ENCODE data around the gene FAM78B.

FAM78B gene

DNA sequence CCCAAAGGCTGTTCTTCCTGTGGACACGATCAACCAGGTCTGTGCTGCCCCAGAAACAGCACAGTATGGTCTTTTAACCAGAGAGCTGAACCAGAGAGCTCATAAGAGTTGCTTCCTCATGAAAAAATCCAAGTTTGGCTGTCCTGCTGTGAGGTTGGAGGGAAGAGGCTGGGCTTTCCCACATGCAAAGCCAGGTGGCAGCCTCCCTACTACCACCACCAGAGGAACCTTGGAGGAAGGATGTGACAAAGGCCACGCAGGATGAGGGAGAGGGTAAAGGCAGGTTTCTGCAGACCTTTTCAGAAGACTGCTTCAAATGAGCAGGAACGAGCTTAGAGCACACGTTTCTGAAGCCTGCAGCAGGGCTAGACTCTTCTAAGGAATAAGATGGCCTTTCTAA lies 27.1 kb downstream of the FAM78B start:
- Histone ChIP-seq H2AFZ (ENCODE audit: low read length, unreplicated experiment) (no peak overlapping the region), H3K27me3 (ENCODE audit: insufficient read depth, low read length) (no peaks in the 10 kb centered on the region), H3K36me3 (ENCODE audit: insufficient read depth, low read length) (no peaks in the 10 kb centered on the region), H3K4me1 (ENCODE audit: control insufficient read depth, insufficient read depth, low read length, unreplicated experiment) (no peaks in the 10 kb centered on the region), H3K4me3 (ENCODE audit: low read depth, low read length) (no peak overlapping the region), H3K27ac (ENCODE audit: low read depth, low read length) (no peak overlapping the region), H3K79me2 (ENCODE audit: control insufficient read depth, insufficient read depth, low read length, unreplicated experiment) (no peaks in the 10 kb centered on the region)

DNA sequence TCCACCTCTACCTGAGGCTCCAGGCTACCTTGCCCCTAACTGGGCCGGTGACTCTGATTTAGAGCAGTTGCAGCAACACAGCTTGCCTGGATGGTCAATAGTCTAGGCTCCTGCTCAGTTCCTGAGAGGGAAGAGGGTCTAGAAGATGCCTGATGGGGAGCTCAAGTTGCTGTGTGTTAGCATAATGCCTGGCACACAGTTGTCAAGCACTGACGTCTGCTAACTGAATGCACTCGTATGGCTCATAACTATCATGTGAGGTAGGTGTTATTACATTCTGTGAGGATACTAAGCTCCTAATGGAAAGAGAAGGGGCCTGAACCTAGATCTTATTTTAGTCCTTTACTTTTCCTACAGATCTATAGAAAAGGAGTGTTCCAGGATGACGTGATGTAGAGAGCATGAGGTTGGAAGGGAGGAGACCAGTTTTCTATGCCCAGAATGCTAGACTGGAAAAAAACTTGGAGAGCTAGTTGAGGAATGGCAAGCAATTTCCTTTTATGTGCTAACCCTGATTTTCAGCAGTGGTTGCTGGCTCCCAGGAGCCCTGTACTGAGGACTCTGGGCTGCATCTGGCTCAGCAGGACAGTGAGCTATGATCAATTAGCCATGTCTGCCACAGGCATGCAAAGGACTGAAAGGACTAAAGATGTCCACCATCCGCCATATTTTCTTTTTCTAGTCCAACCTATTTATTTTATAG lies 30.0 kb downstream of the FAM78B start:
- no peaks in the 10 kb centered on the region for H3K79me2 ChIP-seq (ENCODE audit: control insufficient read depth, insufficient read depth, low read length, unreplicated experiment)
- no peak overlapping the region for H3K4me3 ChIP-seq (ENCODE audit: low read depth, low read length)
- no peaks in the 10 kb centered on the region for H3K27me3 ChIP-seq (ENCODE audit: insufficient read depth, low read length)
- H3K27ac ChIP-seq (ENCODE audit: low read depth, low read length): no peak overlapping the region
- no peaks in the 10 kb centered on the region for H3K4me1 ChIP-seq (ENCODE audit: control insufficient read depth, insufficient read depth, low read length, unreplicated experiment)
- H3K36me3 ChIP-seq (ENCODE audit: insufficient read depth, low read length): no peaks in the 10 kb centered on the region
- H2AFZ ChIP-seq (ENCODE audit: low read length, unreplicated experiment): no peak overlapping the region

DNA sequence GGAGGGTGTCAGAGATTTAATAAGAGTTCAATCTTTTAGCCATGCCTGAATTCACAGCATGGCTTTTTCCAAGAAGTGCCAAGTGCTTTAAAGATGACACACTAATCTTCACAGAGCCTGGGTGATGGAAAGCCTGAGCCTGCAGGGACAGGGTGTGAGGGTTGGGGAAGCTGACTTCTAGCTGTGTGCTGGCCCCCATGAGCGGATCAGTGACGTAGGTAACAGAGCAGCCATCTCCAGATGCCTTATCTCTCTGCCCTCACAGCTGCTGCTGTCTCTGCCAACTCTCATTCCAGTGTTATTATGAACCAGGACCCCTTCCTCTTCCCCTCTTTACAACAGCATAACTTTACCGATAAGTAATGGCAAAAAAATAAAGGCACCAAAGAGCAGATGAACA lies 30.6 kb downstream of the FAM78B start:
- no peaks in the 10 kb centered on the region for H3K36me3 ChIP-seq (ENCODE audit: insufficient read depth, low read length)
- H3K4me1 ChIP-seq (ENCODE audit: control insufficient read depth, insufficient read depth, low read length, unreplicated experiment): no peaks in the 10 kb centered on the region
- H3K79me2 ChIP-seq (ENCODE audit: control insufficient read depth, insufficient read depth, low read length, unreplicated experiment): no peaks in the 10 kb centered on the region
- no peaks in the 10 kb centered on the region for H3K27me3 ChIP-seq (ENCODE audit: insufficient read depth, low read length)
- H3K27ac ChIP-seq (ENCODE audit: low read depth, low read length): no peak overlapping the region
- no peak overlapping the region for H3K4me3 ChIP-seq (ENCODE audit: low read depth, low read length)
- no peak overlapping the region for H2AFZ ChIP-seq (ENCODE audit: low read length, unreplicated experiment)

DNA sequence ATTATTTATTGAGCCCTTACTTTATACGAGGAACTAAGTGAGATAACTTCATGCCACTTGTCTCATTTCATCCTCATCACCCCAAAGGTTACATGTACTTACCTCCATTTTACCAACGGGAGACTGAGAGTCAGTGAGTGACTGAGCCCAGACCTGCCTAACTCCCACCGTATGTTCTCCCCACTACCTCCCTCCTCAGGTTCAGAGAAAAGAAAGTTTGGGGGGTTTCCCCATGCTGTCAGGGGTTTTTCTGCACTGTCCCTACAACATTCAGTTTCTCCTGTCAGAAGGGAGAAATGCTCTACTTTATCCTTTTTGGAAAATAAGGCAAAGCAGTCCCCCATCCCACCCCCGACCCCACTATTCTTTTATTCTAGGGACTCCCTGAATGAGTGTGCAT lies 32.9 kb downstream of the FAM78B start:
- Histone ChIP-seq H3K4me1 (ENCODE audit: control insufficient read depth, insufficient read depth, low read length, unreplicated experiment) (no peaks in the 10 kb centered on the region), H3K79me2 (ENCODE audit: control insufficient read depth, insufficient read depth, low read length, unreplicated experiment) (no peaks in the 10 kb centered on the region), H3K27ac (ENCODE audit: low read depth, low read length) (no peak overlapping the region), H3K4me3 (ENCODE audit: low read depth, low read length) (no peak overlapping the region), H2AFZ (ENCODE audit: low read length, unreplicated experiment) (no peak overlapping the region), H3K36me3 (ENCODE audit: insufficient read depth, low read length) (no peaks in the 10 kb centered on the region), H3K27me3 (ENCODE audit: insufficient read depth, low read length) (no peaks in the 10 kb centered on the region)

DNA sequence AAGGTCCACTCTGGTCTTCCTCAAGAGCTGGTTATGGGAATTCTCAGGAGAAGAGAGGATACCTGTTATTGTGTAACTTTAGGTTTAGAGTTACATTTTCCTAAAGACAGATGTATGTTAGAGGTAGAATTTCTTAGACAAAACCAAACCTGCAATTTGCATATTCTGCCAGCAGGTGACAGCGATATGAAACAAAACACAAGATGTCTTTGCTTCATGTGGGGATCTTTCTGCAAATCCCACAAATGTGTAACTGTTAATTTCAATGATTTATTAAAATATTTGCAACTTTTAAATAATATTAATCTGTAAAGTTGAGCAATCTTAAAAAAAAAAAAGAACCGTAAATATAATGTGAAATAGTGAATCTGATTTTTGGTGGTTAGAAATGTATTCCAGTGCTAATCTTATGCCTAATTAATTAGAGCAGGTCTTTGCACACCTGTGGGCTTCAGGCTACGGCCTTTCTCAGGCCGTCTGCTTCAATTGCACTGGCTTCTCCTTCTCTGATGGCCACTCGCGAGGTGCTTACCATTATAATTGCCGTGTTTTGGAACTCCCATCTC lies 33.4 kb downstream of the FAM78B start:
- no peak overlapping the region for H3K27ac ChIP-seq (ENCODE audit: low read depth, low read length)
- no peaks in the 10 kb centered on the region for H3K79me2 ChIP-seq (ENCODE audit: control insufficient read depth, insufficient read depth, low read length, unreplicated experiment)
- H2AFZ ChIP-seq (ENCODE audit: low read length, unreplicated experiment): no peak overlapping the region
- no peak overlapping the region for H3K4me3 ChIP-seq (ENCODE audit: low read depth, low read length)
- no peaks in the 10 kb centered on the region for H3K27me3 ChIP-seq (ENCODE audit: insufficient read depth, low read length)
- H3K4me1 ChIP-seq (ENCODE audit: control insufficient read depth, insufficient read depth, low read length, unreplicated experiment): no peaks in the 10 kb centered on the region
- H3K36me3 ChIP-seq (ENCODE audit: insufficient read depth, low read length): no peaks in the 10 kb centered on the region

DNA sequence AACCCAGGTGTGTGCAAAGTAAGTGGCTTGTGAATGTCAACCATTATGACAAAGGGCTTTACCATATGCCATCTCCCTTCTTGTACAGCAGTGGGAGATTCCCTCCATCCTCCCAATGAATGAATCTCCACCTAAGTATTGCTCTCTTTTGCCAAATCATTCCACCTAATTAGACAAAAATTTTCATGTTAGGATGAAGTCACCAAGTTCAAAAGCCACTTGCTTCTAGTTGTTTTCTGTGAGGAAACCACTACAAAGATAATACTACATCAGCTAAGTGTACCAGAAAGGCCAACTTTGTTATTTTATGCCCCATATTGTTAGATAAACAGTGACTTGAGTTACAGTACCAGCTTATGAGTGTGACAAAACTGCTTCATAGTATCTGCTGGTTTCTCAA lies 34.3 kb downstream of the FAM78B start:
- Histone ChIP-seq H2AFZ (ENCODE audit: low read length, unreplicated experiment) (no peak overlapping the region), H3K27me3 (ENCODE audit: insufficient read depth, low read length) (no peaks in the 10 kb centered on the region), H3K79me2 (ENCODE audit: control insufficient read depth, insufficient read depth, low read length, unreplicated experiment) (no peaks in the 10 kb centered on the region), H3K27ac (ENCODE audit: low read depth, low read length) (no peak overlapping the region), H3K36me3 (ENCODE audit: insufficient read depth, low read length) (no peaks in the 10 kb centered on the region), H3K4me3 (ENCODE audit: low read depth, low read length) (no peak overlapping the region), H3K4me1 (ENCODE audit: control insufficient read depth, insufficient read depth, low read length, unreplicated experiment) (no peaks in the 10 kb centered on the region)

DNA sequence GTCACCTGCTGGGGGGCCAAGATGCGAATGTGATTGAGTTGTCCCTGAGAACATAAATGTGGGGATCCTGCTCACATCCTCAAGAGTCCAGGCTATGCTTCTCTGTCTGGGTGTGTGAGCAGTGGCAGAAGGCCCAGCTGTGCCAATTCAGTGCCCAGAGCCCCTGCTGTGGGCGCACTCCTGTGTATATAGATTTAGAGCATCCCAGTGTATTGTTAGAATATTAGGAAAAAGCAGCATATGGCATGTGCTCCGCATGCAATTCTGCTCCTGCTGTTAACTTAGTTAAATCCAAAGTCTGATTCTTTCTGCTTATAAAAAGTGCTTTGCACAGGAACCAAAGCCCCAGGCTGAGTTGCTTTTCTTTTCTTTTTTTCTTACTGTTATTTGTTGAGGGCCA lies 37.8 kb downstream of the FAM78B start:
- H3K79me2 ChIP-seq (ENCODE audit: control insufficient read depth, insufficient read depth, low read length, unreplicated experiment): no peaks in the 10 kb centered on the region

DNA sequence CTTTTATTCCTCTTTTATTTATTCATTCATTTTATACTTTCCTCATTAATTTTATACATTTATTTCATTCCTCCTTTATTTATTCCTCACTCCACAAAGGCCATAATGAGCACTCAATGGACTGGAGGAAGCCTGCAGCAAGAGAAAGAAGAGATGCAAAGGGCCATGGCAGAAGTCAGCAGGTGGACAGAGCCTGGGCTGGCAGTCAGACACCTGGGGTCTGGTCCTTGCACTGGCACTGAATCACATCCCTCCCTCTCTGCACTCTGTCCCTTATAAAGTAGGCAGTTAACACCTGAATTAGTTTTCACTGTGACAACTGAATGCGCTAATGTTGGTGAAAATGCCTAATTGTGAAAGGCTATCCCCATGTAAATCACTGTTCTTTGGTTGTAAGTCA lies 38.6 kb downstream of the FAM78B start:
- Histone ChIP-seq H3K27me3 (ENCODE audit: insufficient read depth, low read length) (no peaks in the 10 kb centered on the region), H3K4me1 (ENCODE audit: control insufficient read depth, insufficient read depth, low read length, unreplicated experiment) (no peaks in the 10 kb centered on the region), H2AFZ (ENCODE audit: low read length, unreplicated experiment) (no peak overlapping the region), H3K27ac (ENCODE audit: low read depth, low read length) (no peak overlapping the region), H3K36me3 (ENCODE audit: insufficient read depth, low read length) (no peaks in the 10 kb centered on the region), H3K79me2 (ENCODE audit: control insufficient read depth, insufficient read depth, low read length, unreplicated experiment) (no peaks in the 10 kb centered on the region), H3K4me3 (ENCODE audit: low read depth, low read length) (no peak overlapping the region)

More for the DNA sequence above, 37.8 kb downstream of the FAM78B start:
- no peaks in the 10 kb centered on the region for H3K4me1 ChIP-seq (ENCODE audit: control insufficient read depth, insufficient read depth, low read length, unreplicated experiment)
- no peaks in the 10 kb centered on the region for H3K27me3 ChIP-seq (ENCODE audit: insufficient read depth, low read length)
- no peak overlapping the region for H3K4me3 ChIP-seq (ENCODE audit: low read depth, low read length)
- H3K36me3 ChIP-seq (ENCODE audit: insufficient read depth, low read length): no peaks in the 10 kb centered on the region
- H2AFZ ChIP-seq (ENCODE audit: low read length, unreplicated experiment): no peak overlapping the region
- H3K27ac ChIP-seq (ENCODE audit: low read depth, low read length): no peak overlapping the region

DNA sequence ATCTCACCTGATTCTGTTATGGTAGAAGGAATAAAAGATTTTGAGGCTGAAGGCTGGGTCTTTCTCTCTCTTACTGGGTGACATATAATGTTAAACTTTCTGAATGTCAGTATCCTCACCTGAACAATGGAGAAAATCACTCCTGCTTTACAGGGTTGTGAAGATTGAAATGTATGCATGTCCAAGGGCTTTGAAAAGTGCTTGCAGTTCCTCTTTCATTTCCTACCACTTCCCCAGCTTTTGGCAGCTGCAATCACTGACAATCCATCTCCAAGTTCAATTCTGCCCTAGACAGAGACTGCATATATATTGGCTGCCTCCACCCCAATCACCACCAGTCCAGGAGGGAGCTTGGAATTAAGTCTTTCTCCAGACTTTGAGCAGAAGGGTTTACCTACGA lies 39.8 kb downstream of the FAM78B start:
- Histone ChIP-seq H3K4me3 (ENCODE audit: low read depth, low read length) (no peak overlapping the region), H2AFZ (ENCODE audit: low read length, unreplicated experiment) (no peak overlapping the region), H3K79me2 (ENCODE audit: control insufficient read depth, insufficient read depth, low read length, unreplicated experiment) (no peaks in the 10 kb centered on the region), H3K4me1 (ENCODE audit: control insufficient read depth, insufficient read depth, low read length, unreplicated experiment) (no peaks in the 10 kb centered on the region), H3K27ac (ENCODE audit: low read depth, low read length) (no peak overlapping the region), H3K27me3 (ENCODE audit: insufficient read depth, low read length) (no peaks in the 10 kb centered on the region), H3K36me3 (ENCODE audit: insufficient read depth, low read length) (no peaks in the 10 kb centered on the region)

DNA sequence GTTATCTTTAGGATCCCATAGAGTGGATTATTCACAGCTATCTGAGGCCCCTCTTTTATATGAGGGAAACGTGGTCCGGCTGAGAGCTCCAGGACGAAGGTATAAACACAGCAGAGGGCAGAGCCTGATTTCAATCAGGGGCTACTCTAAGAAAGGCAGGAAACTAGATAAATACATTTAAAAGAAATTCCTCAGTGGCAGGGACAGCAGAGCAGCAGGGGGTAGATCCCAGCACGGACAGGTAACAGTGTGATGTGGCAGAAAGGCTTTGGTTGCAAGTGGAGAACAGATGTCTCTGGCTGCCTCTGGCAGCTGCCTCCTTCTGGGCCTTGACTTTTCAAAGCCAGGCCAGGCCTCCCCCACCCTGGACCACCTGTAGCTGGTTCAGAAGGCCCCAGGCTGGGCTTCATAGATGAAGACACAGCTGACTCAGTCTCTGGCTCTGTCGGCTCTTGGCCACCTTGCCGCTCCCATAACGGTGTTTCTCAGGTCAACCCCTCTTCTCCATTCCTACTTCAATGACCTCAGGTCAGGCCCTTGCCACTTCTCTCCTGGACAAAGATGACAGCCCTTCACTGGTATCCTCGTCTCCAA lies 43.8 kb downstream of the FAM78B start:
- H3K4me1 ChIP-seq (ENCODE audit: control insufficient read depth, insufficient read depth, low read length, unreplicated experiment): no peaks in the 10 kb centered on the region
- no peak overlapping the region for H3K4me3 ChIP-seq (ENCODE audit: low read depth, low read length)
- H3K27me3 ChIP-seq (ENCODE audit: insufficient read depth, low read length): no peaks in the 10 kb centered on the region
- H2AFZ ChIP-seq (ENCODE audit: low read length, unreplicated experiment): no peak overlapping the region
- H3K79me2 ChIP-seq (ENCODE audit: control insufficient read depth, insufficient read depth, low read length, unreplicated experiment): no peaks in the 10 kb centered on the region
- H3K36me3 ChIP-seq (ENCODE audit: insufficient read depth, low read length): no peaks in the 10 kb centered on the region
- H3K27ac ChIP-seq (ENCODE audit: low read depth, low read length): no peak overlapping the region

DNA sequence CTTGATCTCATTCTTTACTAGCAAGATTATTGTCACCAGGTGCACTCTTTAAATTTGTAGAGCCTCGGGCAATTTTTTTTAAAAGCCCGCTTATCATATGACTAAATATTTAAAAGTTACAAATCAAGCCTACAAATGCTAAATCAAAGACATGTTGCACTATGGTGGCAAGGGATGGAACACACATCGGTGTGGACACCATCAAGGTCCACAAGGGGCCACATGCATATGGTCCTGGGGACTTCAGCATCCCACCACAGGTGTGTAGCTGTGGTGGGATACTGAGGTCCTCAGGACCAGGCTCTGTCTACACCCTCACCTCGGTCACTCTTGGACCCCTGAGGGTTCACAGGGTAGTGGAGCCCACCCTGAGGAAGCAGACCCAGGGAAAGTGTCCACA lies 45.8 kb downstream of the FAM78B start:
- Histone ChIP-seq H3K79me2 (ENCODE audit: control insufficient read depth, insufficient read depth, low read length, unreplicated experiment) (no peaks in the 10 kb centered on the region), H3K27ac (ENCODE audit: low read depth, low read length) (no peak overlapping the region), H2AFZ (ENCODE audit: low read length, unreplicated experiment) (no peak overlapping the region), H3K36me3 (ENCODE audit: insufficient read depth, low read length) (no peaks in the 10 kb centered on the region), H3K4me1 (ENCODE audit: control insufficient read depth, insufficient read depth, low read length, unreplicated experiment) (no peaks in the 10 kb centered on the region), H3K27me3 (ENCODE audit: insufficient read depth, low read length) (no peaks in the 10 kb centered on the region), H3K4me3 (ENCODE audit: low read depth, low read length) (no peak overlapping the region)
